ENCODE measurements around the gene MAPKBP1.

MAPKBP1 gene

GRCh38 chr15:41850482-41851166 lies 76.3 kb downstream of the MAPKBP1 start:
- DNase-seq (ENCODE audit: low spot score), result no peak

DNA sequence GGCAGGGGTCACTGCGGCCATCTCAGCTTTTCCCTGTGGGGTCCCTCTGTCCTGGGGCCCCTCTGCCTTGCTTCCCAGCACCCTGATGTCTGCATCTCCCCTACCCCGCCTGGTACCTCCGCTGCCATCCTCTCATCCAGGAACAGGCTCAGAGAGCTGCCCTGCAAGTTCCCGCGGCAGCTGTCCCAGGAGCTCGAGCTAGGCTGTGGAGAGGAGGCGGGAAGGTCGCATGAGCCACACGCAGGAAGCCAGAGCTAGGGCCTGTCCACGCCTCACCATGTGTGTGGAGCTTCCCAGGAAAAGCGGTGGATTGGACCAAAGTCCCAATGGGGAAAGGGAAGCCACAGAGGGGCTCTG lies 76.9 kb downstream of the MAPKBP1 start:
- DNase-seq (ENCODE audit: low spot score), result no peak

- no peak for DNase-seq (ENCODE audit: low spot score)
Measured at GRCh38 chr15:41851755-41852370, 77.6 kb downstream of the MAPKBP1 start.

GRCh38 chr15:41852736-41853590 lies 78.7 kb downstream of the MAPKBP1 start:
- DNase-seq (ENCODE audit: low spot score), result no peak

- DNase-seq (ENCODE audit: low spot score), result no peak
Measured at GRCh38 chr15:41853831-41854230, 79.5 kb downstream of the MAPKBP1 start.

GRCh38 chr15:41854443-41854842 lies 80.2 kb downstream of the MAPKBP1 start:
- DNase-seq (ENCODE audit: low spot score), result no peak

GRCh38 chr15:41855261-41855961 lies 81.1 kb downstream of the MAPKBP1 start:
- DNase-seq (ENCODE audit: low spot score), result no peak

- no peak for DNase-seq (ENCODE audit: low spot score)
Measured at GRCh38 chr15:41856262-41856661, 82.0 kb downstream of the MAPKBP1 start.

GRCh38 chr15:41856716-41857115 lies 82.4 kb downstream of the MAPKBP1 start:
- no peak for DNase-seq (ENCODE audit: low spot score)

- DNase-seq (ENCODE audit: low spot score), result no peak
Measured at GRCh38 chr15:41857316-41857715, 83.0 kb downstream of the MAPKBP1 start.

DNA sequence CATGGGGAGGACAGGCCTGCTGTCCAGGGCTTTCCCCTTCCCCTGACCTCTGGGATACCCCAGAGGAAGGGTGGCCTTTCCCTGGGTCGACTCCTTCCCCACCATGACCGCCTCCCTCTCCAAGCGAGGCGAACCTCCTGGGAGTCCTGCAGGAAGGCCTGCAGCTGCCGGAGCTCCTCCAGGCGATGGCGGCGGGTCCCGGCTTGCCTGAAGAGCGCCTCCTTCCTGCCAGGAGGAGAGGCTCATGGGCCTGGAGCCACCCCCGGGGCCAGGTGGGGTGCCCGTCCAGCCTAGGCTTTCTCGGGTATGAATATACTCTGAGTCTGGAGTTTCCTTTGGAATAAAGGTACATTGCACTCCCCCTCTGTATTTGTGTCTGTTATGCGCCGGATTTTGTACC lies 84.5 kb downstream of the MAPKBP1 start:
- DNase-seq (ENCODE audit: low spot score), result no peak

DNA sequence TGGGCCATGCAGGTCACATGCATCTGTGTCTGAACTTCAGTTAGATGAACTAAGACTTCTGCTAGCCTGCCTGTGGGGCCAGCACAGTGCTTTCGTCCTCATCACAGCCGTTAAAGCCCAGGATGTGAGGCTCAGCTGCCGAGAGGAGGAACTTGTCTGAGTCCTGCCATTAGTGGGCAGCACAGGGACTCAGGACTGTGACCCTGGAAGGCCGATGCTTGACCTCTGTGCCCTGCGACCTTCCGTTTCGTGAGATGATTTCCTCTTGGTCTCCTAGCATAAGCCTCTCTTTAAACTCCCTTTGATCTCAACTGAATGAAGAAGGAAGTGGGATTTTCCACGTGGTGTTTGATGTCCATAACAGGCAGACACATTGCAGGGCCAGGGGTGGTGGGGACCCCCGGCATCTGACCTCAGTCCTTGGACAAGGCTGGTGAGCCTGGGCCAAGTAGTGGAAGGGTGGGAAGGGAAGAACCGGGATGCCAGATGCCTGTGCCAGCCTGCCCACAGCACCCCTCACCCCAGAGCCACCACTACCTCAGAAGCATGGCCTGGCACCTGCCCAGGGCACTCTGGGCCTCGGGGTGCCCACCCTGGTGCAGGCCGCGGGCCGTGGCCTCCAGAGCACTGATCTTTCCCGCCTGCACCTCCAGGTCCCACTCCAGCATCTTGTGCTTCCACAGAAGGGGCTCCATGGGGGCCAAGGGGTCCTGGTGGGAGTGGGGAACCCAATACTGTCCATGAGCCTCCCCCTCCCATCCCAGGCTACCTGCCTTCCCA lies 86.0 kb downstream of the MAPKBP1 start:
- peak; percentile 26 for DNase-seq (ENCODE audit: low spot score)

DNA sequence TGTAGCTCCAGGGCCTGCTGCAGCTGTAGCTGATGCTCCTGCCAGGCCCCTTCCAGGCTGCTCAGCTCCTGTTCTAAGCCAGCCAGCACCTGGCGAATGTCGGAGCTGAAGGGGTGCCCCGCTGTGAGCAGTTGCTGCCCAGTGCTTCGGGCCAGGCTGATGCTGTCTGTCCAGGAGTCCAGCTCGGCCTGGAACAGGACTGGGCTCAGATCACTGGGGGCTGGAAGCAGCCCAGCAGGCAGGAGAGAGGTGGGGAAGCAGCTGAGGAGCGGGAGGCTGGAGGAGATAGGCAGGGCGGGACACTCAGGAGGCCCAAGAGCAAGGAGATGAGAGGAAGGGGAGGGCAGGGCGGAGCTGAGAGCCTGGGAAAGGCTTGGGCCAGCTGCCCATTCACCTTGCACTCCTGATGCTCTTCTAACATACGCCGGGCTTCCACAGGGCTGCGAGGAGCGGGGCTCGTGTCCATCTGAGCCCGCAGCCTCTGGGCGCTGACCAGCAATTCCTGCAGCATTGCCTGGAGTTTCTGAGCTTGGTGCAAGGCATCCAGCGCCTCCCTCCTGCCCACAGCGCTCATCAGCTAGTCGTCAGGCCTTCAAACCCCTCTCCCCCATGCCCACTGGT lies 87.6 kb downstream of the MAPKBP1 start:
- no peak for DNase-seq (ENCODE audit: low spot score)

GRCh38 chr15:41862515-41863116 lies 88.3 kb downstream of the MAPKBP1 start:
- no peak for DNase-seq (ENCODE audit: low spot score)

DNA sequence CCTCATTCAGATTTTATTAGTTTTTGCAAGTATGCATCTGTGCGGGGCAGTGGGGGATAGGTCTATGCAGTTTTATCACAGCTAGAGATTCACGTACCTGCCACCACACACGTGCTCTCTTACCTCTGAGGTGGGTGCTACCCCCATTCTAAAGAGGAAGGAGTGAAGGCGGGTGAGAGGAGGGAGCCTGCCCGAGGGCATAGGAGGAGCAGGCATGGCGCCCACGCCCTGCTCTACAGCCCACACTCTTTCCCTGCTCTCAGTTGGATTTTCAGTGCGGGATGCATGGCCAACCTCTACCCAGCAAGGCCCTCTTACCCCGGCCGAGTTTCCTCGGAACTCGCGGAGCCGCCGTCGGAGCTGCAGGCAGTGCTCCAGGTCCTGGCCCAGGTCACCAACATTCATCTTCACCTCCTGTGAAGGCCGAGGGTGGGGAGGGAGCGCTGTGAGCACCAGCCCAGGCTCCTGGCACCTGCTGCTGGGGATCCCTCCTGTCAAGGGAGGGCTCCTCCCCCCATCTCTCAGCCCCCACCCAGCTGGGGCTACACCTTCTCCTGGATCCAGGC lies 91.3 kb downstream of the MAPKBP1 start:
- DNase-seq (ENCODE audit: low spot score), result no peak

GRCh38 chr15:41866263-41866703 lies 92.0 kb downstream of the MAPKBP1 start:
- no peak for DNase-seq (ENCODE audit: low spot score)

DNA sequence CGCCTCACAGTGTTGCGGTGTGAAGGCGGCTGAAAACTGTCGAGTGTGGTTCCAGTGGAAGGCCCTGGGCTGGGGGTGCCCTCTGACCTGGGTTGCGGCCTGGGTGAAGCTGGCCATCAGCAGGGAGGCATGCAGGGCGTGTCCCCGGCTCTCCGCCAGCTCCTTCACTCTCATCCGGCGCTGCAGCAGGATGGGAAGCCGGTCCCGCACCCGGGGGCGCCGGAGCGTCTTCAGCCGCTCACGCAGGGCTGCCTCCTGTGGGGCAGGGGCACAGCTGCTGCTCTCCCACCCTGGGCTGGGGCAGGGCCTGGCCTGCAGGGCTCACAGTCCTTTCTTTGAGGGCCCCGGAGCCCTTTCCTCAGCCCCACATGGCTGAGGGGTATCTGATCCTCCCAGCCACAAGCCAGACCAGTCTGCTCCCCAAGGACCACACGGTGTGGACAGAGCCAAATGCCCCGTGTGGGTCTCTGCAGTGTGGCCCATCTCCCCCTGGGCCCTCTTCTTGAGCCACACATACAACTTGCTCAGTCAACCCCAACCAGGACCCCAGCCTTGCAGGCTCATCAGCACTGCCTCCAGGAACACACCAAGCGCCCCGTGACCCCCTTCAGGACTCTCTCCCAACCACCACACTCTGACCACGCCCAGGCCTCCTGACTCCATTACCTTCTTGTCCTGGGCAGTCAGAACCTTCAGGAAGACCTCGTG lies 92.7 kb downstream of the MAPKBP1 start:
- DNase-seq (ENCODE audit: low spot score), result no peak

DNA sequence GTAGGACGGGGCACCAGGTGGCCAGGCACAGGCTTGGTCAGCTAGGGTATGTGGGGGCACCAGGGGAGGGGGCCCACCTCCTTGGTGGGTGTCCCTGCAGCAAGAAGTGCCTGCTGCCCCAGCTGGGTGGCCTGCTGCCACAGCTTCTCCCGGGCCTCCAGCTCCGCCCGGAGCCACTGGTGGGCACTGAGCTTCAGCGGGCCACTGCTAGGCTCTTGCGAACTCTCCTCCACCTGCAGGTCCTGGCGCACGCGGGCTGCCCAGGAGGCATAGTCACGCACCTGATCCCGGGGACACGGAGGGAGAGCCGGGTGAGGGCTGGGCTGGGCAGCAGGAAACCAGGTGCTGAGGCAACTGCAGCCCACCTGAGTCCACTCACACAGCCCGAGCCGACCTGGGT lies 94.0 kb downstream of the MAPKBP1 start:
- no peak for DNase-seq (ENCODE audit: low spot score)

DNA sequence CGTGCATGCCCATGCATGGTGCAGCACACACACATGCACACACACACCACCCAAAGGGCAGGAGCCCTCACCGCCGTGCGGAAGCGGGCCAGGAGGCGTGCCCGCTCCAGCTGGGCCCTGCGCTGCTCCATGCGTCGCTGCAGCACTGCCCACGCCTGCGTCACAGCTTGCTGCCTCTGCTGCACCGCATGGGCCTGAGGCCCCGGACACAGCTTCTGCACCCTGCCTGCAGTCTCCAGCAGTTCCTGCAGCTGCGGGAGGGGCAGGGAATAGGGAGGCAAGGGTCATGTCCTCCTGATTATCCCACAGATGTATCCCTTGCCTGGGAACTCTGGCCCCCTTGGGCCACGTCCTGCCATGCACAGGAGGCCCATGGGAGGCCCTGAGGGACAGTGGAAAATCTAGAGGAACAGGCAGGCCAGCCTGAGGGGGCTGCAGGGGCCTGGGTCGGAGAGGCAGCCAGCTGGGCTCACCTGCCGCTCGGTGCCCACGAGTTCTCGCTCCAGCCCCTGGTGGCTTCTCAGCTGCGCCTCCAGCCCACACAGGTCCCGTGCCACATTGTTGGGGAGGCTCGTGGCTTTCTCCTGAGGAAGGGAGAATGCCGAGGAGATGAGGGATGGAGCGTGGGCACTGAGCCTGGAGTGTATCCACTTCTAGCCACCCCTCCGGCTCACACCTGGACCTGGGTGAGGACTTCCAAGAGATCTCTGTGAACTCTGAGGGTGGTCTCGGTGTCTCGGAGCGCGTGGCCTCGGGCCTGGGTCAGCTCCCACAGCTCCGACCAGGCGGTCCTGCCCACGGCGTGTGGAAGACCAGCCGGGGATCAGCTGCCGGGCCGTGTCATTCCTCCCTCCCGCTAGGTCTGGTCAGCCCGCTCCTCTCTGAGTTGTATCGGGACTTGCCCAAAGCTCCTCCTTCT lies 95.7 kb downstream of the MAPKBP1 start:
- no peak for DNase-seq (ENCODE audit: low spot score)

Measured in kidney capillary endothelial cell (primary cell).